GM18526 (cell line): Measurements from ENCODE around the gene CDC5L.

Experiments
- POLR2A ChIP-seq: IDR thresholded peaks from 3 replicates; pipeline ENCODE4 v1.6.1; 2011; ENCODE audit not compliant: insufficient read length; ENCODE audit errors: extremely low read depth

Gene CDC5L

GRCh38 chr6:44495036-44495901 is 107.8 kb downstream of the CDC5L start:
- TF ChIP-seq POLR2A: no peak

GRCh38 chr6:44496665-44497369 is 109.3 kb downstream of the CDC5L start:
- no peak for TF ChIP-seq POLR2A

- no peak for TF ChIP-seq POLR2A
These were observed 110.3 kb downstream of the CDC5L start for GRCh38 chr6:44497807-44498206.

GRCh38 chr6:44498436-44498835 is 110.9 kb downstream of the CDC5L start:
- no peak for TF ChIP-seq POLR2A

GRCh38 chr6:44499609-44500008 is 112.1 kb downstream of the CDC5L start:
- TF ChIP-seq POLR2A: no peak
